Colonic mucosa (tissue), 4 donors: ENCODE data around the gene PPM1D. TPM values are rescaled to one million over a fixed set of nuclear protein-coding genes. Genes with fewer than 3 reads are reported as not detected.

ENCODE experiments used
- DNase-seq: peaks from one replicate; pipeline ENCODE4 v3.0.0-alpha.2; 2020
- H3K27ac ChIP-seq: fragments of 200-600 bp; one replicate; pipeline ENCODE4 v1.8.0; 2021
- H3K27me3 ChIP-seq: fragments of 200-600 bp; one replicate; pipeline ENCODE4 v1.8.0; 2021
- H3K36me3 ChIP-seq: fragments of 200-600 bp; one replicate; pipeline ENCODE4 v1.8.0; 2021
- H3K4me1 ChIP-seq: fragments of 200-600 bp; one replicate; pipeline ENCODE4 v1.8.0; 2021; ENCODE audit warnings: mild to moderate bottlenecking
- H3K4me3 ChIP-seq: fragments of 200-600 bp; one replicate; pipeline ENCODE4 v1.8.0; 2021
- H3K9ac ChIP-seq, 2 donors: one replicate each; pipeline ENCODE4 v1.7.0; 2013; ENCODE audit warnings: control low read depth in 2 of 2, low read depth in 2 of 2, low read length in 2 of 2
- H3K9me3 ChIP-seq: fragments of 200-600 bp; one replicate; pipeline ENCODE4 v1.8.0; 2021
- CTCF ChIP-seq: fragments of 200-600 bp; IDR thresholded peaks from one replicate; pipeline ENCODE4 v1.8.0; 2022; ENCODE audit warnings: antibody characterized with exemption, mild to moderate bottlenecking
- intact Hi-C: fragments of 100-400 bp; cut with DNase I; formaldehyde crosslinking; loops from one replicate; pipeline ENCODE4 v1.14.1; 2022
- total RNA-seq, 2 donors: library from RNA; stranded (reverse); fragmentation: NEBNext Ultra II Directional in 1 of 2; extraction: Animal tissue kit (Norgen Biotek cat#: 25700) in 1 of 2; gene quantifications; one replicate each; pipeline ENCODE4 v1.2.1, GENCODE V29; 2021
- donor health status: healthy.
- donor health status: DM: no; HTN: no; CAD: no.
- donor health status: DM: no; HTN: no; CAD: no.

Gene PPM1D
- total RNA-seq, 2 donors from 2014 or later, result 21.2 to 22.8 TPM

DNA sequence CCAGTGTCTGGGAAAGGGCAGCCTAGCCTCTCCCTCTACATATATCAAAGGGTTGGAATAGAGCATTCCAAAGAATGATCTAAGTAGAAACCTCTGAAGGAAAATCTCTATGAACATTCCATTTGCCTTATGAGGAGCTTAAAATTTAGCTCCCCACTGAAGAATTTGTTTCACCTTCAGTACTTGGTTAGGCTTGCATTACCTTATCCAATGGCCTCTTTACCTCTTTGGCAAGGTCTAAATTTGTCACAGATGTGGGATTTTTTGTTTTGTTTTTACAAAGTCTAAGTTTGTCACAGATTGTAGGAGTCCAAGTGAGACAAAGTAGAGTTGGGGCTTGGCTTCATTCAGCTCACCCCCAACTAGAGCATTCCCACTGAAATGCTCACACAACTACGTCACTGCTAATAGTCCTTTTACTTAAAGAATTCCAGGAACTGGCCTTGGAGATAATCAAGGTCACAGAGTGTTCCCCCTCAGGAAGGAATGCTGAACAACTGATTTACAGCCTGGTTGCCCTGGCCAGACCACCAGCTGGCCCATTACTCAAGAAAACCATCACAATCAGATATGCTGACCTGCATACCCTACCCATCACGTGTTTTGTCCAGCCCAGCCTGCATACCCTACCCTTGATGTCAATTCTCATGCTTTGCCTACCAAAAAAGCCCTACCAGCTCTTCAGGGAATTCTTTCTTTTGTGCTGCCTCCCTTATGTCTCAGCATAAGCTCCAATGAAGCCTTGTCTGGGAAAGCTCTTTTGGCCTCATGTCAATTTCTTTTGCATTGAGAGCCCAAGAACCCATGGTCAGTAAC lies 26.5 kb upstream of the PPM1D start:
- H3K27ac ChIP-seq, result no peak overlapping the region
- TF ChIP-seq CTCF, result no peak
- no peaks in the 10 kb centered on the region for H3K9me3 ChIP-seq
- no peaks in the 10 kb centered on the region for H3K4me1 ChIP-seq
- H3K36me3 ChIP-seq, result no peaks in the 10 kb centered on the region
- no peak overlapping the region for H3K4me3 ChIP-seq
- intact Hi-C loops, result no loop called here
- no peak overlapping the region for H3K9ac ChIP-seq
- DNase-seq, result no peak
- H3K27me3 ChIP-seq, result no peaks in the 10 kb centered on the region

GRCh38 chr17:60577147-60577915 lies 22.7 kb upstream of the PPM1D start:
- intact Hi-C loops, result loop anchor here (5.0 kb wide), 1 partner anchor 60 kb away; no protein-coding TSS in a partner anchor
- H3K4me3 ChIP-seq, result peak overlapping the region; percentile 16
- no peak for TF ChIP-seq CTCF

GRCh38 chr17:60579090-60579489 lies 20.9 kb upstream of the PPM1D start:
- H3K27me3 ChIP-seq, result no peaks in the 10 kb centered on the region
- no peak for DNase-seq
- no peaks in the 10 kb centered on the region for H3K4me1 ChIP-seq
- H3K9ac ChIP-seq, result no peak overlapping the region
- no peak for TF ChIP-seq CTCF
- H3K36me3 ChIP-seq, result no peaks in the 10 kb centered on the region
- no peaks in the 10 kb centered on the region for H3K9me3 ChIP-seq
- no peak overlapping the region for H3K4me3 ChIP-seq
- no peak overlapping the region for H3K27ac ChIP-seq
- intact Hi-C loops, result loop anchor here (5.0 kb wide), 1 partner anchor 58 kb away; no protein-coding TSS in a partner anchor

More at GRCh38 chr17:60577147-60577915, 22.7 kb upstream of the PPM1D start:
- no peaks in the 10 kb centered on the region for H3K9me3 ChIP-seq
- peak overlapping the region in 1 of 2 donors; percentile 68 for H3K9ac ChIP-seq
- peak overlapping the region; percentile 64 for H3K27ac ChIP-seq
- H3K27me3 ChIP-seq, result no peaks in the 10 kb centered on the region
- DNase-seq, result peak; percentile 38
- H3K36me3 ChIP-seq, result no peaks in the 10 kb centered on the region
- H3K4me1 ChIP-seq, result no peaks in the 10 kb centered on the region

DNA sequence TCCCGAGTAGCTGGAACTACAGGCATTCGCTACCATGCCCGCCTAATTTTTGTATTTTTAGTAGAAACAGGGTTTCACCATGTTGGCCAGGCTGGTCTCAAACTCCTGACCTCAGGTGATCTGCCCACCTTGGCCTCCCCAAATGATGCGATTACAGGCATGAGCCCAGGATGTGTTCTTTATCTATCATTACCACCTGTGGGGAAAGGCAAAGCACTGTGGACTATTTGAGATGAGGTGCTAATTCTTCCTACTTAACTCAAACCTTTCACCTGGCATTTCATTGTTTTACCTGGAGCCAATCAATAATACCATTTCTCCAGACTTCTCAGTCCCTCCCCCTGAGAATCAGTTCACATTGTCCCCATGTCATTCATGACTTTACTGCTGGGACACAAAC lies 20.4 kb upstream of the PPM1D start:
- intact Hi-C loops, result loop anchor here (5.0 kb wide), 1 partner anchor 58 kb away; no protein-coding TSS in a partner anchor
- H3K4me3 ChIP-seq, result no peak overlapping the region
- H3K36me3 ChIP-seq, result no peaks in the 10 kb centered on the region
- no peaks in the 10 kb centered on the region for H3K9me3 ChIP-seq
- no peak for TF ChIP-seq CTCF
- no peaks in the 10 kb centered on the region for H3K27me3 ChIP-seq
- H3K27ac ChIP-seq, result no peak overlapping the region
- no peak for DNase-seq
- no peaks in the 10 kb centered on the region for H3K4me1 ChIP-seq
- no peak overlapping the region for H3K9ac ChIP-seq

- no peaks in the 10 kb centered on the region for H3K27me3 ChIP-seq
Measured at GRCh38 chr17:60583008-60583407, 17.0 kb upstream of the PPM1D start.

More at GRCh38 chr17:60583008-60583407, 17.0 kb upstream of the PPM1D start:
- Histone ChIP-seq H3K4me3 (no peak overlapping the region), H3K36me3 (no peaks in the 10 kb centered on the region), H3K9me3 (no peaks in the 10 kb centered on the region), H3K27ac (no peak overlapping the region), H3K4me1 (no peaks in the 10 kb centered on the region), H3K9ac (no peak overlapping the region)
- DNase-seq, result no peak
- intact Hi-C loops, result no loop called here
- TF ChIP-seq CTCF, result no peak
